ENCODE results near the gene PCSK5.

The PCSK5 gene

DNA sequence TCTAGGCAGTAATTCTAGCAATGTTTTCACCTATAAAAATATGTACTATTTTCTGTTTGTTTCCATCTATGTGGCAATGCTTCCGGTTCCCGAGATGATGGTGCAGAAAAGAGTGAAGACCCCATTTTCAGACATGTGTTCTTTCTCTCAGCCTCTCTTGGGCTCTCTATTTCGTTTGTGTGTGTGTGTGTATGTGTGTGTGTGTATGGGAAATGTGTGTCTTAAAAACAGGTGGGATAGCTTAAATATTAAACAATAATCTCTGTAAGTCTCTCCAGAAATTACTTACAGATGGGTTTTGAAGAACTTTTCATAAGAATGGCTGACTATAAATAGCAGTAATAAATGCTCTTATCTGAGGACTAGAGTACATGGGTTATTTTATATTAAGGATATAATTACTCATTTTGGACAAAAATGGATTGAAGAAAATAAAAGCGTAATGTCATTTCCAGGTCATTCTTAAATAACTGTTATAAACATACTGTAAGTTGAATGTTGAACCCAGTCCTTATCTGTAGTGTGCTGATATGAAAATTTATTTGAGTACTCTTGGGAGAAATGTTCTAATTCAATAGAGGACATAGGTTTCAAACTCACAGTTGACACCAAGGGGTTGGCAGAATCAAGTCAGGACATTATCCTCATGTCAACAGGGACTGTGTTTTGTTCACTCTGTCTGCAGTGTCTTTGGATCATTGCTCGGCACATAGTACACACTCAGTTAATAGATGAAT lies 31.1 kb downstream of the PCSK5 start:
- no peak for DNase-seq (ENCODE audit: low read depth in 2 of 2)

DNA sequence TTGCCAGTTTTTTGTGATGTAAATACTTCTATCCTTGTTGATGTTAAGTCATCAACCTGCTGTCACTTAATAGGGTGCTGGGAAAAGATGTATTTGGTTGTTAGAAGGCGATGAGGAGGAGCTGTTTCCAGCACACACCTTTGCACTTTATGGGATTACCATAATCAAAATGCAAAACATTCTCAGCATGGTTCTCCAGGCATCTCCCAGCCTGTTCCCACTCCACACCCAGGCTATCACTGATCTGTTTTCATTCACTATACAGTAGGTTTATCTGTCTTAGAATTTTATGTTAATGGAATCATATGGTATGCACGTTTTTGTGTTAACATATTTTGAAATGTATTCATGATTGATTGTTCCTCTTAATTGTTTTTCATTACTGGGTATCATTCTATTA lies 35.9 kb downstream of the PCSK5 start:
- no peak for DNase-seq (ENCODE audit: low read depth in 2 of 2)

DNA sequence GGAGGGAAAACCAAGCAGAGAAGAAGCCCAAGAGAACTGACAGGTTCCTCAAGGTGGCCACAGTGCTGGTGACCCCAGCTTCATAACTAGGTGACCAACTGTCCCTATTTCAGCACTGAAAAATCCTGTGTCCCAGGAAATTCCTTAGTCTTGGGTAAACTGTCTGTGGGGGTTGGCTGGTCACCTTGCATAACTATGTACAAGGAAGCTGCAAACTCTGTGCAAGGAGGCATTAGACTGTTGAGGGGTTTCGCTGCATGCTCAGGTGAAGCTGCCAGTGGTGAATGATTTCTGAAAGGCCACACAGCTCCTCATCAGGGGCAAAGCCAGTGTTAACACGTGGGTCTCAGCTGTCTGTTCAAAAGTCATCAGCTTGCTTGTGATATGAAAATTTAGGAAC lies 36.9 kb downstream of the PCSK5 start:
- DNase-seq (ENCODE audit: low read depth in 2 of 2): no peak

DNA sequence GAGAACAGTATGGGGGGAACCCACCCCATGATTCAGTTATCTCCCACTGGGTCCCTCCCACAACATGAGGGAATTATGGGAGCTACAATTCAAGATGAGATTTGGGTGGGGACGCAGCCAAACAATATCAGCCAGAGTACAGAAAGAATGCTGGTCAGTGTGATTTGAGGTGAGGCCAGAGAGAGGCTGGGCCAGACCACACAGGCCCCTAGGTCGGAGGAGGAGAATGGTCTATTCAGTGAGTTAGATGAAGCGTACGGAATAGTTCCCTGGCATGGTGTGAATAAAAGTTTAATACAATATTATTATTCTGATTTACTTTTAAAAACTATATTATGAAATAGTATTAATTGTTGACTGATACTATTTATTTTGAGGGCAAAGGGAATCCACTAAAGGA lies 39.7 kb downstream of the PCSK5 start:
- DNase-seq (ENCODE audit: low read depth in 2 of 2): no peak

DNA sequence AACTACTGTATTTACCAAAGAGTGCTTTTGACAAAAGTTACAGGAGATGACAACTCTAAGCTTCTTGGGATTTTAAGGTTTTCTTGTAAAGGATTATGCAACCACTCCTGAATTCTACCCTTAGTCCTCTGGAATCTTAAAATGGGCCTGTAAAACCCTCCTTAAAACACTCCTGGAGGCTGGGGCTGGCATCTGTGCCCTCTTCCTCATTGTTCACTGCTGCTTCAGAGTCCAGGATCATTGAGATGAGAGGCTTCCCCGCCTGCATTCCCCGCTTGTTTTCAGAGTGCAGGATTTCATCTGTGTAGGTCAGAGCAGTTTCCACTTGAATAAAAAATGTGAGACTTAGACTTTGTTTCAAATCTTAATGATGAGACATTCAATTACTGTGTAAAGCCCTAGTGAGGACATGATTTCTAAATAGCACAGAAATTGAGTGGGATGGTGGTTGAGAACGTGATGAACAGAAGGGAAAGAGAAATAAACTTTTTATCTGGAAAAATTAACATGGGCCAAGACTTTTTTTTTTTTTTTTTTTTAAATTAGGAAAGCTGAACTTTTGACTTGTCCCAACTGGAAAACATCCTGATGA lies 40.4 kb downstream of the PCSK5 start:
- no peak for DNase-seq (ENCODE audit: low read depth in 2 of 2)

DNA sequence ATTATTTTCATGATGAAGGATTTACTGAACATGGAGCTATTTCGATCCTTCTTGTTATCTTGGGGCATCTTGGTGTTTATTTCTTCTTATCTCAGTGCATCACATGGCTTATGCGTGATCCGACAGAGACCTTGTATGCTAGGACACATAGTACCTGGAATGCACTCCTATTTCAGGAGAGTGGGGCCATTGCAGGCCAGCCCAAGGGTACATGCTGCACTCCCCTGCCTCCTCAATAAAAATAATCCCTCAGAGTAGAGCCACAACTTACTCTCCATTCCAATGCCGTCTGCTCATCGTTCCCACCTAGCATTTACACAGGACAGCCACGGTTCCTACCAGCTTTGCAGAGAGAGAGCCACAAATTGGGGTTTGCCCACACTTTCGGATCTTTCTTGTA lies 43.5 kb downstream of the PCSK5 start:
- DNase-seq (ENCODE audit: low read depth in 2 of 2): no peak

DNA sequence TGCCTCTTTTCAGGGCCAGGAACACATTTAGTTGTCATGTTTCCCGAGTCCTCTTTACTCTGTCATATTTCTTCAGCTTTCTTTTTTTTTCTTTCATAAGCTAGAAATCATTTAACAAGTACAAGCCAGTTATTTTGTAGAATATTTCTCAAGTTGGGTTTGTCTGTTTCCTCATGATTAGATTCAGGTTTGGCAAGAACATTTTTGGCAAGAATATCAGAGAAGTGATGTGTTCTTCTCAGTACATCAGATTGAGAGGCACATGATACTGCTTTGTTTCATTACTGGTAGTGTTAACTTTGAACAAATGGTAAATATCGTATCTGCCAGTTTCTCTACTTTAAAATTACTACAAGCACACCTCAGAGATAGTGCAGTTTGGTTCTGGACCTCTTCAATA lies 45.1 kb downstream of the PCSK5 start:
- DNase-seq (ENCODE audit: low read depth in 2 of 2): no peak

DNA sequence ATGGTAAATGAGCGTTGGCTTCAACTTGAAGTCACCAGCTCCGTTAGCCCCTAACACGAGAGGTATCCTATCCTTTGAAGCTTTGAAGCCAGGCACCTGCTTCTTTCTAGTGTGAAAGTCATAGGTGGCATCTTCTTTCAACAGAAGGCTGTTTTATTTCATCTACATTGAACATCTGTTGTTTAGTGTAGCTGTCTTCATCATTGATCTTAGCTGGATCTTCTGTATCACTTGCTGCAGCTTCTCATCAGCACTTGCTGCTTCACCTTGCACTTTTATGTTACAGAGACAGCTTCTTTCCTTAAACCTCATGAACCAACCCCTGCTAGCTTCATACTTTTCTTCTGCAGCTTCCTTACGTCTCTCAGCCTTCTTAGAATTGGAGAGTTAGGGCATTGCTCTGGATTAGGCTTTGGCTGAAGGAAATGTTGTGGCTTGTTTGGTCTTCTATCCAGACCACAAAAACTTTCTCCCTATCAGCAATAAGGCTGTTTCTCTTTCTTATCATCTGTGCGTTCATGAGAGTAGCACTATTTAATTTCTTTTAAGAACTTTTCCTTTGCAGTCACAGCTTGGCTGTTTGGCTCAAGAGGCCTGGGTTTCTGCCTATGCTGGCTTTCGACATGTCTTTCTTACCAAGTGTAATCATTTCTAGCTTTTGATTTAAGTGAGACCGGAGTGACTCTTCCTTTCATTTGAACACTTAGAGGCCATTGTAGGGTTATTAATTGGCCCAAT lies 47.2 kb downstream of the PCSK5 start:
- no peak for DNase-seq (ENCODE audit: low read depth in 2 of 2)

DNA sequence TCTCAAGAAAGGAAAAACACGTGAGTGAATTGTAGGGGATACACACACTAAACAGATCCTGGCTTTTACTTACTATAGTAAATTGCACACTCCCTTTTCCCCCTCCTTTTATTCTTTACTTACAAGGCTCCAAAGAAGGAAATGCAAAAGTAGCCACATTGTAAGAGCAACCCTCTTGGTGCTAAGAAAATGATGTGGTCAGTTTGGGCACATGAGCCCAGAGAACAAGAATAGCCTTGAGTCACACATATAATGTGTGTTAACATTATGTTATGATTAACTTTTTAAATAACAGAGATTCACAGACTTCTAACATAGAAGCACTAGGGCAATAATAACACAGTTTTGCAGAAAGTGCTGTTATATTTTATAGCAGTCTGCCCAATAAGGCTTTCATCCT lies 48.5 kb downstream of the PCSK5 start:
- no peak for DNase-seq (ENCODE audit: low read depth in 2 of 2)

DNA sequence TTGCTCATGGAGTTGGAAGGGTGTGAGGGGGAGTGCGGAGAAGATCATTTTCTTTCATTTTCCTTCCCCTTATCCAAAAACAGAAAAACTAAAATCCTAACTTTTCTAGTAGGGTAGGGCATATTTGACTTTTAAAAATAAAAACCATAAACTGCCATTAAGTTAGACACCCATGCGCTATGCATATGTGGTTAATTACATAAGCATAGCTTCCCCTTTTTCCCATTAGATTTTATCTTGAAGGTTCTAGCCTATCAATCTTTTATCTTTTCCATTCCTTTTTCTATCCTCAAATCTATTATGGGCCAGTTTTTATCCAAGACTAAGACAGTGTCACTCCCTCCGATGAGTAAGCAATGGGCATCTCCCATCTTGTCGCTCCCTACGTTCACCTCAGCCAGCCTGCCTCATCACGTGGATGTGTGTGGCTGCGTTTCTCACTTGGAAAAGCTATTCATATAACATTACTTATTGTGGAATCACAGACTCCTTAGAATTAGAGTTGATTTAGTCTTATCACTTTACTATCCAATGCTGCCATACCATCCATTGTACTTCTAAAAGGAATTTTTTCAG lies 49.2 kb downstream of the PCSK5 start:
- no peak for DNase-seq (ENCODE audit: low read depth in 2 of 2)

DNA sequence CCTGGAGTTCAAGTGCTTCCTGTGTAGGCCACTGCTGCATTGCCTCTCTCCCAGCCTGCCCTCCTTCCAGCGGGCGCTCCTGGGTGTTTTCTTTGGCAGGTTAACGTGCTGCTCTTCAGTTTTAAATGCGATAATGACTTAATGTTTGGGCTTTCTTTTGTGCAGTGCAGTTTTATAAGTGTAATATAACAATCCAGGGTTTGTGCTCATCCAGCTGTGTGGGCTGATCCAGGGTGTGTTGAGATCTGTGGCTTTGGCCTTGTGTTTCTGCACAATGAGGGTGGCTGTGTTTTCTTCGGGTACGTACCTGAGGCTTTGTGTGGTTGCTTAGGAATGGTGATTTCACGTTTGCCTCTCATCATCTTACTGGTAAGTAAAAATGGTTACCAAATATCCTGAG lies 50.6 kb downstream of the PCSK5 start:
- DNase-seq (ENCODE audit: low read depth in 2 of 2): no peak

DNA sequence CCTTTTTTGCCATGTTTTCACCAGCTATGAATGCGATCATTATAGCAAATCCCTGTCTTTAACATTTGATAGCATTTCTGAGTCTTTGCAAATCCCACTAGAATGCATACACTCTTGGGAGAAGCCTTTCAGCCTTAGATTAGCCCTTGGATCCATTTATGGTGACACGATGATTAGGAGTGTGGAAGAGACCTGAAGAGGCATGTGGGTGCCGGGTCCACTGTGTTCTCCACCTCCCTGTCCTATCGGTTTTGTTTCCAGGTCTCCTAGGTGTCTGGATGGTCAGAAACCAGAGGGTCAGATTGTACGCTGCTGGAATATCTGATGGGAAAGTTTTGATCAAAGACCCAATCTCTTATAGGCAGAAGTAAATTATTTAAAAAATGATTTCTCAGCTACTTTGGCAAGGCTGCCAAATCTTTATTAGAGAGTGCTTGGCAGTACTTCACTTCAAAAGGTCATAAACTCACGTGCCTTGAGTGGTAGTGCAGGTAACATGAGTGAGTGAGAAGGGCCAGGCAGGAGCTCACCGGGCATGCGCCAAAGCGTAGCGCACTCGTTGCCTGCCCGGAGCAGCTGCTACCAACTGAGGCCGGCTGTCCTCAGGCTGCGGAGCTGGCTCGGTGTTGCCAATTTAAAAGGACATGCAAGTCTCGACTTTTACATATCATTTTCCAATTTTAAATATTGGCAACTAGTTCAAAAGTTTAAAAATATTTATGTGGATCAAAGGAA lies 51.3 kb downstream of the PCSK5 start:
- no peak for DNase-seq (ENCODE audit: low read depth in 2 of 2)

DNA sequence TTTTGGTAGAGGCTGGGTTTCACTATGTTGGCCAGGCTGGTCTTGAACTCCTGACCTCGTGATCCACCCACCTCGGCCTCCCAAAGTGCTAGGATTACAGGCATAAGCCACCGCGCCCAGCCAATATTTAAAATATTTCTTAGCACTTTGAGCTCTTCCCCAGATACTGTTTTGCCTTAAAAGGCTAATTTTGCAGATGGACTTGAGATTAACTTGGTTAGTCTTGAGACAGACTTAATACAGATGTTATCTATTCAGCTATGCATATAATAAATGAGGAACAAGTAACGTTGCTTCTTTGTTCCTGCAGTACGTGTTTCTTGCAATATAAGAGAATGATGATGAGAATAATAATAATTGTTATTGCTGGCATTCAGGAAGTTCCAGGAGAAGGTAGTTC lies 56.3 kb downstream of the PCSK5 start:
- no peak for DNase-seq (ENCODE audit: low read depth in 2 of 2)

DNA sequence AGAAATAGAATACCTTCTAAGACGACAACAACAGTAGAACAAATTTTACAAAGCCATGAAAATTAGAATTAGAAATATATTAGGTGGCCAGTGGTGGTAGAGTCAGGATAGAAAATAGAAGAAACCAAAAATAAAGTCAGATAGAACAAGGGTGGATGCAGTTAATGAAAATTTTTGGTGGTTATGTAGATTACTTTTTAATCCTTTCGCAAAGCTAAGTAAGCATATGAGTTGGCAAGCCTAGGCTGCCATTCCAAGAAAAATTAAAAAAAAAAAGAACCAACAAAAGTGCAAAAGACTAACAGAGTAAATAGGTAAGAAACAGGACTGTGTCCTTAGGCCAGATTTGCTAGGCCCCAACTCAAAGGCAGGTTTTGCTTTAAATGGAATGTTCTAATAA lies 56.8 kb downstream of the PCSK5 start:
- DNase-seq (ENCODE audit: low read depth in 2 of 2): no peak

DNA sequence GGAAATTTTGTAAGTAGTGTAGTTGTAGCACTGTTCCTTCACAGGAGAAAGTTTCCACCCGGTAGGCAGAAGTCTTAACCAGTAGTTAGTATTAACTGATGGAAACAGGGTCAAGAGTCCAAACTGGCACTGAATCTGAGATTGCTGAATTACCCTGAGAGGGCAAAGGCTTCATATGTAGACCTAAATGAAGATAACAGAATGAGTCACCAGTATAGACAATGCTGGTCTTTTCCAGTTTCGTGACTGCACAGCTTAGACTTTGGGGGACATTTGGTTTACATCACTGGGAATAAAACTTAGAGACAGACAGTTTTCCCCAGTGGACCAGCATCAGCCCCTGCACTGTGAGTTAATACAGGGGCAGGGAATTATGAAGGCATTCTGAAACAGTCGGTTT lies 60.5 kb downstream of the PCSK5 start:
- DNase-seq (ENCODE audit: low read depth in 2 of 2): no peak

DNA sequence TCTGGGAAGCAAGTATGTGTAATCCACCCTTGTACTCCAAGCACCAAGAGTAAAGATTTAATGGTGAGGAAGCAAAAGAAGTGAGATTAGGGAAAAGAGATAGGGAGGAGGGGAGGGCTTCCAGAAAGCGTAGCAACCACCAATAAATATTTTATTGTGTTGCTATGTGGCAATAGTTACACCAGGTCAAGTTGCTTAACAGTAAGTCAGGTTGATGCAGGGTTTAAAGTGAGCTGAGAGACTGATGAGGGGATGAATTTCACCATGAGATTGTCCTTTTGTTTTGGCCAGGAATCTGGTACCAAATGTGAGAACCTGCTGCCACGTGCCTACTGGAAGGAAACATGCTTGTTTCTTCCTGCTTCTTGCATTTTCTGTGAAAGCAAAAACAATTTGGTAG lies 62.7 kb downstream of the PCSK5 start:
- no peak for DNase-seq (ENCODE audit: low read depth in 2 of 2)

DNA sequence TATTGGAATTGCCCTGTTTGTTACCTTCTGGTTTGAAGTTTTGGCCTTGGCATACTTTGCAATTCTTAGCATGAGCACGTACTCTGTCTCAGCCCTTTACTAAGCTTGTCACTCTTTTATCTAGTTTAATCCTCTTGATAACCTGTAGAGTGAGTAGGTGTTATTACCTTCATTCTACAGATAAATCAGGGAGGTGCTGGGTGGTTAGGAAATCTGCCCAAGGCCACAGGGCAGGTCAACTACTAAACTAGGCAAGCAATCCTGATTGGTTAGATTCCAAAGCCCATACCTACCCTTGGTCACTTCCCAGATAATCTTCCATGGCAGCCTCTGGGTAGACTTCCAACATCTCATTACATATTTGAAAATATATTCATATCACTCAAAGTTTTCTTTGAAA lies 65.7 kb downstream of the PCSK5 start:
- DNase-seq (ENCODE audit: low read depth in 2 of 2): no peak

DNA sequence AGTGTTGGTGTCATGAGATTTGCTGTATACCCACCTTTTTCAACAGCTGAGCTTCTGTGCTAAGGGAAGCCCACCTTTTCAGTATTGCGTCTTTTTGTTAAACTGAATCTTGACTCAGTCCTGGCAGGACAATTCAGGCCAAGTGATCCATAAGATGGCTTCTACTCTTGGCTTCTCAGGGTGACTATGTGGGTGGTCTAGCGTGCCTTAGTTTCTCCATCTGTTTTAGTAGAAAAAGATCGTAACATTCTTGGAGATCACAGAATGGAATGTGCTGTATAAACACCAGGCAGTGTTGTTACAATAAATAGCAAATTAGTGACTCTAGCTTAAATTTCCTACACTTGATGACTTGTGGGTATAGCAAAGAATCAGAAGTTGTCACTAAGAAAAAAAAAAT lies 66.6 kb downstream of the PCSK5 start:
- DNase-seq (ENCODE audit: low read depth in 2 of 2): no peak

DNA sequence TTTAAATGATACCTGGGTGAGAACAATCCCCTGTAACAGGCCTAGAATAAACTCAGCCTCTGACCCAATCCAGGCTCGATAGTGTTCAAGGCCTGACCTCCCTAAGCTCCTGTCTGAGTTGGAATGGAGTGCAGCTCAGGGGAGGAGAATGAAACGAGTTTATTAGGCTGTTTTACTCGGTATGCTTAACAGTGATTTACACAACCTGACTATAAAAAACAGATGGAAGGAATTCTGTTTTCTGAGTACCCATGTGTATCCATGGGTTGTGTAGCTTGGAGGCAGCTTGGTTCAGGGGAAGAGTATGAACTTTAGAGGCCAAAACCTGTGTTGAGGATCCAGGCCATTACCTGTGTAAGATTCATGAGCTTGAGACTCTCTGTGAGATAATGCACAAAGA lies 67.8 kb downstream of the PCSK5 start:
- no peak for DNase-seq (ENCODE audit: low read depth in 2 of 2)

DNA sequence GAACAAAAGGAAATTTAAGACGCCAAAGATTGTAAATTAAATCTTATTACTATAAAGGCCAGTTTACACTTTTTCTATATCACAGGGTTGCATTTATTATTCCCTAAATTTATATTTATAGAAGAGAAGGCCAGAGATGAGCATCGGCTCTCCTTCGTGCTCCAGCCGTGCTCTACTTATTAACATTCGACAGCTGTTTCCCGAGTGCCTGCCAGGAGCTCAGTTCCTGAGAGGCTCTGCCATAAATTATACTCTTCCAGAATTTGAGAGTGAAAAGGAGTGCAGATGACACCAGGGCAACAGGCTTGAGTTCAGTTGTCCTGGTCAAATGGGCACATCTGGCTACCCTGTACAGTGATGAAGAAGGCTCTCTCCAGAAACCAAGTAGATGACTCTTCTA lies 70.1 kb downstream of the PCSK5 start:
- DNase-seq (ENCODE audit: low read depth in 2 of 2): no peak

DNA sequence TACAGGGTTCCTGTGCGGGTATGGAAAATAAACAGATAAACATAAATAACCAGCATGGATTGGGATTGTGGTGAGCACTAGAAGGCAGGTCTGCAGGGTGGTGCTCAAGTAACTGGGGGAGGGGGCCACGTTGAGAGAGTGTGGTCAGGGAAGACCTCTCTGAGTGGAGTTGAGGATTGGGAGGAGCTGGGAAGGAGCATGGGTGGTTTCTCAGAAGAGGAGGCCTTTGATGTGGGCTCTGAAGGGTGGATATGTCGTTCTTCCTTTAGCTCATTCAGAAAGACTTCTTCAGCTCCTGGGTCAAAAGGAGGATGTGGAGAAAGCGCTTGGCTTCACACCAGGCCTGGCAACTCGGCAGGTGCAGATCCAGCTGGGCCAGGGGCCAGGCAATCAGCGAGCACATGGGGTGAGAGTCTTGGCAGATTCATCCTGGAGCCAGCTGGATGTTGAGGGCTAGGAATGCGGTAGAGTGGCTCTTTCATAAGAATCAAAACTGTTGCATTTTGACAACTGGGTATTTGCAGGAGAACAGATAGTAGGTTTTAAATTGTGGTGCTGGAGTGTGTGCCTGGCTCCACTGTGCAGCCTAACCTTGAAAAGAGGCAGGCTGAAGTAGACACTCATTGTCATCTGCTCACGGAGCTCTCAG lies 71.7 kb downstream of the PCSK5 start:
- no peak for DNase-seq (ENCODE audit: low read depth in 2 of 2)

DNA sequence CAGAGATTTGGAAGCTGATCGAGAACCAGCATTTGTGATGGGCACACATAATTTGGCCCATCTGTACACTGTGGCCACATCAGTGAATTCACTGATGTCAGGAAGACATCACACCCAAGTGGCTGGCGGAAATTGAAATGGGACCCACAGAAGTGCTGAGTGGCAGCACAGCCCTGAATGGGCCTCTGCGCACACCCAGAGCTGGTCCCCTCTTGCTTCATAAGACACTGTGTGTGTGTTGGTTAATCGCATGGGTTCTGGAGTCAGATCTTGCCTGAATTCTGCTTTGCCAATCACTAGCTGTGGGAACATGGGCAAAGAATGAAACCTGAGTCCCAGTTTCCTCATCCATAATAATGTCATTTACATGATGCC lies 72.2 kb downstream of the PCSK5 start:
- DNase-seq (ENCODE audit: low read depth in 2 of 2): no peak
